Putamen (tissue), 1 donor: ENCODE results near the gene NUMBL.
"Not testable (repeated sequence)": the region's sequence is repeated elsewhere in the genome, so short reads cannot be mapped to it uniquely, and the experiment has no call there.

Experiments
- DNase-seq: peaks from one replicate; pipeline ENCODE4 v3.0.0-alpha.2; 2016; ENCODE audit warnings: low spot score

Gene NUMBL

DNA sequence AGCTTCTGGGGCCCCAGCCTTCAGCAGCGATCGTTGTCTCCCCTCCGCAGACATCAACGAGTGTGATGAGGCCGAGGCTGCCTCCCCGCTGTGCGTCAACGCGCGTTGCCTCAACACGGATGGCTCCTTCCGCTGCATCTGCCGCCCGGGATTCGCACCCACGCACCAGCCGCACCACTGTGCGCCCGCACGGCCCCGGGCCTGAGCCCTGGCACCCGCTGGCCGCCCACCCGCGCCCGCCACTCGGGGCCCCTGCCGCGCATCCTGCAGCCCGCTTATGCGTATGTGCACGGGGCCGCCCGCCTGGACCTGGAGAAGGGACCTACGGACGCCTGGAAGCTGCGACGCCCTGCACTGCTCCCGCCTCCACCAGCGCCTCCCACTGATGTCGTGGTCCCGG is 61.1 kb downstream of the NUMBL start:
- DNase-seq, result no peak

GRCh38 chr19:40627486-40628279 is 62.8 kb downstream of the NUMBL start:
- no peak for DNase-seq

- no peak for DNase-seq
These were observed 63.5 kb downstream of the NUMBL start for GRCh38 chr19:40626918-40627317.

GRCh38 chr19:40625406-40626120 is 64.9 kb downstream of the NUMBL start:
- no peak for DNase-seq

DNA sequence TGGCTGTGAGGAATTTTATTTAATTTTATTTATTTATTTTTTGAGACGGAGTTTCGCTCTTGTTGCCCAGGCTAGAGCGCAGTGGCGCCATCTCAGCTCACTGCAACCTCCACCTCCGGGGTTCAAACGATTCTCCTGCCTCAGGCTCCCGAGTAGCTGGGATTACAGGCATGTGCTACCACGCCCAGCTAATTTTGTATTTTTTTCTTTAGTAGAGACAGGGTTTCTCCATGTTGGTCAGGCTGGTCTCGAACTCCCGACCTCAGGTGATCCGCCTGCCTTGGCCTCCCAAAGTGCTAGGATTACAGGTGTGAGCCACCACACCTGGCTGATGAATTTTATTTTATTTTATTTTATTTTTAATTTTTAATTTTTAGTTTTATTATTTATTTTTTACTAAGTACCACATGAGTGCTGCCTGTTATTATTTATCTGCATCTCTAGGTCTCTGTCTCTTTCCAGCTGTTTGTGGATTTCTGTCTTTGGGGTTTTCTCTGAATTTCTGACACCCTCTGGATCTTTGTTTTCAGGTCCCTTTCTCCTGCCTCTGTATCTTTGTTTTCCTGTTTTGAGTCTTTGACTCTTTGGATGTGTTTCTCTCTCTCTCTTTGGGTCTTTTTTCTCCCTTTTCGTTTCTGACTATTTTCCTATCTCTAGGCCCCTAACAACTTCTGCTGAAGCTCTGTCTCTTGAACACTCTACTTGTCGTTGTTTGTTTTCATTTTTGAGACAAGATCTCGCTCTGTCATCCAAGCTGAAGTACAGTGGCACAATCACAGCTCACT is 65.9 kb downstream of the NUMBL start:
- DNase-seq, result not testable (repeated sequence)

DNA sequence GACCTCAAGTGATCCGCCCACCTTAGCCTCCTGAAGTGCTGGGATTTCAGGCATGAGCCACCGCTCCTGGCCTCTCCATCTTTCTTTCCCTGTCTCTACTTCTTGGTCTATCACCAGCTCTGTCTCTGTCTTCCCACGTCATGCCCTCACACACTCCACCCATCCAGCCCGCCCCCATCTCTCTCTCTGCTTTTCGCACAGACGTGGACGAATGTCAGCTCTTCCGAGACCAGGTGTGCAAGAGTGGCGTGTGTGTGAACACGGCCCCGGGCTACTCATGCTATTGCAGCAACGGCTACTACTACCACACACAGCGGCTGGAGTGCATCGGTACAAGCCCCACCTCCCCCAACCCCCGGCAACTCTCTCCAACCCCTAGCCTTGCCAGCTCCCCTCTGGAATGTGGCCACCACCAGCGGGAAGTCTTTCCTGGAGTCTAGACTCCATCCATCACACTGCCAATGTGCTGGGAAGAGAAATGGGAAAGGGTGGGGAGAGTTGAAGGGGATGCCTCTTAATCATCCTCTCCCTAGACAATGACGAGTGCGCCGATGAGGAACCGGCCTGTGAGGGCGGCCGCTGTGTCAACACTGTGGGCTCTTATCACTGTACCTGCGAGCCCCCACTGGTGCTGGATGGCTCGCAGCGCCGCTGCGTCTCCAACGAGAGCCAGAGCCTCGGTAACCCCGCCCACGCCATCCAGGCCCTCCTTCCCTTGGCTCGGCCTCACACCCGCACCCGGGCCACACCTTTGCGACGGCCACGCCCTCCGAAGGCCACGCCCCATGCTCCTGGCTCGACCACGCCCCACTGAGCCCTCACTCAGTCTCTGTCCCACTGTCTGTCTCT is 66.8 kb downstream of the NUMBL start:
- no peak for DNase-seq

- DNase-seq, result no peak
These were observed 67.7 kb downstream of the NUMBL start for GRCh38 chr19:40622773-40623075.

- no peak for DNase-seq
These were observed 68.3 kb downstream of the NUMBL start for GRCh38 chr19:40621966-40622772.

DNA sequence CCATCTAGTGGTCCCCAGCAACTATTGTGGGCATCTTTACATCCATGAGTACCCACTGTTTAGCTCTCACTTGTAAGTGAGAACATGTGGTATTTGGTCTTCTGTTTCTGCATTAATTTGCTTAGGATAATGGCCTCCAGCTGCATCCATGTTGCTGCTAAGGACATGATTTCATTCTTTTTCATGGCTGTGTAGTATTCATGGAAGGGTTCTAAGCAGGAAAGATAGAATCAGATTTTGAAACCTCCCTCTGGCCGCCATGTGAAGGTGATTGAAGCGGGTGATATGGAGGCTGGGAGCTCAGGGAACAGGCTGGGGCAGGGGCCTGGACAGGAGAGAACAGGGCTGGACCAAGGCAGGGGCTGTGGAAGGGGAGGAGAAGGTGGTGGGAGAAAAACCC is 69.2 kb downstream of the NUMBL start:
- DNase-seq, result no peak

- DNase-seq, result no peak
These were observed 70.3 kb downstream of the NUMBL start for GRCh38 chr19:40620161-40620485.

- no peak for DNase-seq
These were observed 70.9 kb downstream of the NUMBL start for GRCh38 chr19:40619333-40620160.

GRCh38 chr19:40617961-40618360 is 72.5 kb downstream of the NUMBL start:
- no peak for DNase-seq

GRCh38 chr19:40616941-40617340 is 73.5 kb downstream of the NUMBL start:
- DNase-seq, result no peak

GRCh38 chr19:40616178-40616577 is 74.3 kb downstream of the NUMBL start:
- no peak for DNase-seq
